GM23338 (cell line): ENCODE measurements around the gene ZGLP1. TPM values are rescaled to one million over a fixed set of nuclear protein-coding genes. Genes with fewer than 3 reads are reported as not detected.

ENCODE experiments used
- ATAC-seq: fragments of 200-7000 bp; cut with Tn5 transposase; 3 replicates; pipeline ENCODE4 v1.9.1; 2020
- DNase-seq: peaks from one replicate; pipeline ENCODE4 v3.0.0-alpha.2; 2015; ENCODE audit warnings: low spot score
- H2AFZ ChIP-seq: fragments of 200-600 bp; sonication (generic); 2 replicates; pipeline ENCODE4 v1.8.0; 2016; ENCODE audit warnings: antibody characterized with exemption, mild to moderate bottlenecking, moderate library complexity
- H3F3A ChIP-seq: fragments of 200-600 bp; sonication (generic); replicated peaks from 2 replicates; pipeline ENCODE4 v1.8.0; 2017; ENCODE audit warnings: antibody characterized with exemption, mixed run types, low read depth
- H3K27ac ChIP-seq: fragments of 200-600 bp; sonication (generic); 2 replicates; pipeline ENCODE4 v1.6.1; 2016; ENCODE audit warnings: low read depth
- H3K27me3 ChIP-seq: fragments of 200-600 bp; sonication (generic); 2 replicates; pipeline ENCODE4 v1.8.0; 2016; ENCODE audit warnings: mild to moderate bottlenecking, mixed run types, moderate library complexity; ENCODE audit not compliant: insufficient read depth
- H3K36me3 ChIP-seq: fragments of 200-600 bp; sonication (generic); 2 replicates; pipeline ENCODE4 v1.8.0; 2016; ENCODE audit warnings: mild to moderate bottlenecking; ENCODE audit not compliant: insufficient read depth
- H3K4me1 ChIP-seq: fragments of 200-600 bp; sonication (generic); 2 replicates; pipeline ENCODE4 v1.8.0; 2016; ENCODE audit warnings: mild to moderate bottlenecking, moderate library complexity; ENCODE audit not compliant: insufficient read depth
- H3K4me2 ChIP-seq: fragments of 200-600 bp; sonication (generic); 2 replicates; pipeline ENCODE4 v1.7.1; 2017; ENCODE audit warnings: mixed run types
- H3K4me3 ChIP-seq: fragments of 200-600 bp; sonication (generic); 2 replicates; pipeline ENCODE4 v1.6.1; 2016; ENCODE audit warnings: mixed run types
- H3K79me2 ChIP-seq: fragments of 200-600 bp; sonication (generic); replicated peaks from 2 replicates; pipeline ENCODE4 v1.8.0; 2017; ENCODE audit warnings: mild to moderate bottlenecking; ENCODE audit not compliant: insufficient read depth
- H3K9me2 ChIP-seq: fragments of 200-600 bp; sonication (generic); 2 replicates; pipeline ENCODE4 v1.8.0; 2017; ENCODE audit not compliant: insufficient read depth
- H4K20me1 ChIP-seq: fragments of 200-600 bp; sonication (generic); replicated peaks from 2 replicates; pipeline ENCODE4 v1.8.0; 2017; ENCODE audit warnings: mild to moderate bottlenecking; ENCODE audit not compliant: insufficient read depth
- H3K27ac Mint-ChIP-seq: 2 replicates; pipeline ENCODE4 v1.8.0; 2020; ENCODE audit warnings: inconsistent platforms, mild to moderate bottlenecking, moderate library complexity, mixed read lengths
- H3K27me3 Mint-ChIP-seq: 3 replicates; pipeline ENCODE4 v1.8.0; 2022; ENCODE audit warnings: low read depth, mild to moderate bottlenecking, moderate library complexity, mixed read lengths, inconsistent platforms; ENCODE audit not compliant: insufficient read depth, poor library complexity
- H3K36me3 Mint-ChIP-seq: 3 replicates; pipeline ENCODE4 v1.8.0; 2021; ENCODE audit warnings: low read depth, mild to moderate bottlenecking, inconsistent platforms, moderate library complexity, mixed read lengths
- H3K4me1 Mint-ChIP-seq: 3 replicates; pipeline ENCODE4 v1.8.0; 2020; ENCODE audit warnings: mild to moderate bottlenecking, inconsistent platforms, mixed read lengths
- H3K4me3 Mint-ChIP-seq: 3 replicates; pipeline ENCODE4 v1.8.0; 2021; ENCODE audit warnings: moderate library complexity, mild to moderate bottlenecking, inconsistent platforms, mixed read lengths
- H3K9me3 Mint-ChIP-seq: 3 replicates; pipeline ENCODE4 v1.8.0; 2020; ENCODE audit warnings: moderate library complexity, mild to moderate bottlenecking, inconsistent platforms, mixed read lengths
- CREB1 ChIP-seq: fragments of 250-450 bp; sonication (Bioruptor Pico); IDR thresholded peaks from 2 replicates; pipeline ENCODE4 v1.5.0; 2020; ENCODE audit warnings: low read depth, mild to moderate bottlenecking, moderate library complexity
- CTCF ChIP-seq, 2 experiments: fragments of 200-600 bp in 1 of 2; sonication (generic) in 1 of 2; conservative IDR thresholded peaks; 2 replicates each; pipeline versions ENCODE4 v1.5.1 to v1.6.1; 2016 to 2017; ENCODE audit warnings: antibody characterized with exemption in 2 of 2, low read depth in 2 of 2, mild to moderate bottlenecking in 2 of 2, moderate library complexity in 1 of 2
- EZH2phosphoT487 ChIP-seq: fragments of 200-600 bp; sonication (generic); IDR thresholded peaks from one replicate; pipeline ENCODE4 v1.8.1; 2018; ENCODE audit warnings: antibody characterized with exemption; ENCODE audit not compliant: unreplicated experiment
- JUNB ChIP-seq: IDR thresholded peaks from one replicate; pipeline ENCODE4 v1.6.1; 2016; ENCODE audit warnings: antibody characterized with exemption; ENCODE audit not compliant: unreplicated experiment
- NANOG ChIP-seq: IDR thresholded peaks from 2 replicates; pipeline ENCODE4 v1.6.1; 2016; ENCODE audit warnings: antibody characterized with exemption, borderline replicate concordance
- POLR2AphosphoS5 ChIP-seq: IDR thresholded peaks from 2 replicates; pipeline ENCODE4 v1.6.1; 2016; ENCODE audit warnings: antibody characterized with exemption, low read depth
- REST ChIP-seq: IDR thresholded peaks from one replicate; pipeline ENCODE4 v1.6.1; 2018; ENCODE audit warnings: antibody characterized with exemption; ENCODE audit not compliant: unreplicated experiment
- STAT1 ChIP-seq: IDR thresholded peaks from one replicate; pipeline ENCODE4 v1.6.1; 2016; ENCODE audit warnings: antibody characterized with exemption; ENCODE audit not compliant: unreplicated experiment
- ZNF114 ChIP-seq: fragments of 250-450 bp; sonication (Bioruptor Pico); IDR thresholded peaks from 2 replicates; pipeline ENCODE4 v1.5.0; 2020; ENCODE audit warnings: mild to moderate bottlenecking, moderate library complexity
- ZNF462 ChIP-seq: fragments of 250-450 bp; sonication (Bioruptor Pico); IDR thresholded peaks from 2 replicates; pipeline ENCODE4 v1.5.0; 2020; ENCODE audit warnings: mild to moderate bottlenecking, moderate library complexity
- polyA plus RNA-seq: library from polyadenylated mRNA; unstranded; fragments of >200 nt; fragmentation: Nextera tagmentation; extraction: Ambion mirVana; gene quantifications from 2 replicates; pipeline ENCODE4 v1.2.1, GENCODE V29; 2016
- total RNA-seq: library from RNA; depleted of rRNA; stranded (reverse); fragments of >200 nt; shearing (Covaris generic); gene quantifications from 2 replicates; pipeline ENCODE4 v1.2.3, GENCODE V29; 2014

The ZGLP1 gene
- total and polyA plus RNA-seq, 2 experiments from 2014 or later = 1.5 to 5.3 TPM

- no peak for TF ChIP-seq ZNF462 (CRISPR knock-in tag)
Observed at GRCh38 chr19:10305139-10305806, 4.3 kb downstream of the ZGLP1 start (continued).

GRCh38 chr19:10299545-10300458 is 9.8 kb downstream of the ZGLP1 start:
- Mint-ChIP-seq H3K9me3 (no peaks in the 10 kb centered on the region), H3K4me1 (peaks cover 7% of the 10 kb centered on the region; the same call in 1 of the 3 replicates), H3K27ac (no peak overlapping the region), H3K36me3 (no peaks in the 10 kb centered on the region), H3K4me3 (no peak overlapping the region), H3K27me3 (peaks cover 39% of the 10 kb centered on the region)
- no peak for DNase-seq
- no peak overlapping the region for H3K4me3 ChIP-seq
- ATAC-seq = no peak
- no peaks in the 10 kb centered on the region for H3K9me2 ChIP-seq
- H3F3A ChIP-seq = 0 out of 2 replicates have a peak, but pooled peaks cover 8% of the 10 kb centered on the region
- peaks cover 33% of the 10 kb centered on the region for H3K27me3 ChIP-seq
- no peaks in the 10 kb centered on the region for H3K36me3 ChIP-seq
- no peaks in the 10 kb centered on the region for H4K20me1 ChIP-seq
- H3K79me2 ChIP-seq = no peaks in the 10 kb centered on the region
- H3K4me2 ChIP-seq = no peak overlapping the region
- H3K27ac ChIP-seq = no peak overlapping the region
- no peaks in the 10 kb centered on the region for H3K4me1 ChIP-seq
- H2AFZ ChIP-seq = no peak overlapping the region
- TF ChIP-seq ZNF114 (no peak), CREB1 (CRISPR knock-in tag) (no peak), NANOG (no peak), REST (no peak), EZH2phosphoT487 (no peak), CTCF (conservative IDR thresholded peaks at IDR 0.05; ENCODE audit: low read depth in 2 of 2) (no peak), POLR2AphosphoS5 (no peak), JUNB (no peak), STAT1 (no peak)
